T-helper 1 cell treated with Interleukin-12 subunit alpha and Interleukin-12 subunit beta and Interleukin-4 antibody, amounts not matched to agents 30 μg/mL and 1 μg/mL, for 36 hours (primary cell): ENCODE measurements around the gene POLE.
"Not testable (repeated sequence)": the region's sequence is repeated elsewhere in the genome, so short reads cannot be mapped to it uniquely, and the experiment has no call there.

Source experiments
- H3K27ac Mint-ChIP-seq: one replicate; pipeline ENCODE4 v1.8.0; 2021; ENCODE audit warnings: mild to moderate bottlenecking, mixed read lengths
- H3K27me3 Mint-ChIP-seq: one replicate; pipeline ENCODE4 v1.8.0; 2021; ENCODE audit warnings: low read depth, mixed read lengths
- H3K36me3 Mint-ChIP-seq: one replicate; pipeline ENCODE4 v1.8.0; 2021; ENCODE audit warnings: low read depth, mixed read lengths
- H3K4me1 Mint-ChIP-seq: one replicate; pipeline ENCODE4 v1.8.0; 2021; ENCODE audit warnings: low read depth, mixed read lengths
- H3K4me3 Mint-ChIP-seq: one replicate; pipeline ENCODE4 v1.8.0; 2021; ENCODE audit warnings: mild to moderate bottlenecking, moderate library complexity, mixed read lengths
- H3K9me3 Mint-ChIP-seq: one replicate; pipeline ENCODE4 v1.8.0; 2021; ENCODE audit warnings: mixed read lengths

POLE gene

GRCh38 chr12:132604668-132605441 is 82.3 kb downstream of the POLE start:
- peaks cover 10% of the 10 kb centered on the region for H3K4me1 Mint-ChIP-seq

GRCh38 chr12:132604151-132604618 is 83.0 kb downstream of the POLE start:
- H3K27me3 Mint-ChIP-seq: peaks cover 61% of the 10 kb centered on the region
- H3K4me3 Mint-ChIP-seq: no peak overlapping the region
- H3K9me3 Mint-ChIP-seq: no peaks in the 10 kb centered on the region
- no peak overlapping the region for H3K27ac Mint-ChIP-seq
- peaks cover 10% of the 10 kb centered on the region for H3K4me1 Mint-ChIP-seq
- H3K36me3 Mint-ChIP-seq: peaks cover 3% of the 10 kb centered on the region

More at GRCh38 chr12:132604668-132605441, 82.3 kb downstream of the POLE start:
- Mint-ChIP-seq H3K9me3 (no peaks in the 10 kb centered on the region), H3K4me3 (no peak overlapping the region), H3K27me3 (peaks cover 58% of the 10 kb centered on the region), H3K36me3 (peaks cover 3% of the 10 kb centered on the region), H3K27ac (no peak overlapping the region)

GRCh38 chr12:132603240-132604150 is 83.6 kb downstream of the POLE start:
- H3K36me3 Mint-ChIP-seq: peaks cover 3% of the 10 kb centered on the region
- H3K4me3 Mint-ChIP-seq: no peak overlapping the region
- H3K27me3 Mint-ChIP-seq: peaks cover 62% of the 10 kb centered on the region
- no peaks in the 10 kb centered on the region for H3K9me3 Mint-ChIP-seq
- H3K27ac Mint-ChIP-seq: no peak overlapping the region
- H3K4me1 Mint-ChIP-seq: peaks cover 13% of the 10 kb centered on the region

- Mint-ChIP-seq H3K27me3 (peaks cover 59% of the 10 kb centered on the region), H3K9me3 (no peaks in the 10 kb centered on the region), H3K4me3 (no peak overlapping the region), H3K36me3 (peaks cover 2% of the 10 kb centered on the region), H3K27ac (no peak overlapping the region), H3K4me1 (peaks cover 12% of the 10 kb centered on the region)
Observed at GRCh38 chr12:132602572-132603239, 84.4 kb downstream of the POLE start.

GRCh38 chr12:132601171-132601883 is 85.8 kb downstream of the POLE start:
- Mint-ChIP-seq H3K9me3 (no peaks in the 10 kb centered on the region), H3K36me3 (no peaks in the 10 kb centered on the region), H3K4me1 (peaks cover 14% of the 10 kb centered on the region), H3K27ac (no peak overlapping the region), H3K27me3 (peaks cover 54% of the 10 kb centered on the region), H3K4me3 (peak overlapping the region; percentile 54)

- Mint-ChIP-seq H3K4me3 (peak overlapping the region; percentile 54), H3K9me3 (no peaks in the 10 kb centered on the region), H3K4me1 (peaks cover 14% of the 10 kb centered on the region), H3K27ac (no peak overlapping the region), H3K27me3 (peaks cover 53% of the 10 kb centered on the region), H3K36me3 (no peaks in the 10 kb centered on the region)
Observed at GRCh38 chr12:132600048-132601032, 86.8 kb downstream of the POLE start.

GRCh38 chr12:132599502-132599901 is 87.6 kb downstream of the POLE start:
- H3K27ac Mint-ChIP-seq, H3K9me3 Mint-ChIP-seq, H3K36me3 Mint-ChIP-seq: not testable (repeated sequence)
- peak overlapping the region; percentile 25 for H3K4me3 Mint-ChIP-seq
- H3K27me3 Mint-ChIP-seq: peaks cover 48% of the 10 kb centered on the region
- H3K4me1 Mint-ChIP-seq: peaks cover 14% of the 10 kb centered on the region

- H3K27ac Mint-ChIP-seq: no peak overlapping the region
- peak overlapping the region; percentile 8 for H3K4me3 Mint-ChIP-seq
- H3K4me1 Mint-ChIP-seq: peaks cover 18% of the 10 kb centered on the region
- H3K9me3 Mint-ChIP-seq: no peaks in the 10 kb centered on the region
- peaks cover 47% of the 10 kb centered on the region for H3K27me3 Mint-ChIP-seq
- no peaks in the 10 kb centered on the region for H3K36me3 Mint-ChIP-seq
Observed at GRCh38 chr12:132597333-132598316, 89.5 kb downstream of the POLE start.

GRCh38 chr12:132596016-132596415 is 91.1 kb downstream of the POLE start:
- H3K9me3 Mint-ChIP-seq: no peaks in the 10 kb centered on the region
- no peaks in the 10 kb centered on the region for H3K36me3 Mint-ChIP-seq
- H3K27me3 Mint-ChIP-seq: peaks cover 39% of the 10 kb centered on the region
- H3K4me1 Mint-ChIP-seq: peaks cover 17% of the 10 kb centered on the region
- no peak overlapping the region for H3K27ac Mint-ChIP-seq
- no peak overlapping the region for H3K4me3 Mint-ChIP-seq

GRCh38 chr12:132595183-132595582 is 92.0 kb downstream of the POLE start:
- no peaks in the 10 kb centered on the region for H3K36me3 Mint-ChIP-seq
- no peak overlapping the region for H3K4me3 Mint-ChIP-seq
- no peaks in the 10 kb centered on the region for H3K9me3 Mint-ChIP-seq
- no peak overlapping the region for H3K27ac Mint-ChIP-seq
- peaks cover 31% of the 10 kb centered on the region for H3K27me3 Mint-ChIP-seq
- peaks cover 14% of the 10 kb centered on the region for H3K4me1 Mint-ChIP-seq

- Mint-ChIP-seq H3K27ac (no peak overlapping the region), H3K9me3 (no peaks in the 10 kb centered on the region), H3K27me3 (peaks cover 20% of the 10 kb centered on the region), H3K36me3 (no peaks in the 10 kb centered on the region), H3K4me1 (peaks cover 14% of the 10 kb centered on the region), H3K4me3 (no peak overlapping the region)
Observed at GRCh38 chr12:132593938-132594358, 93.2 kb downstream of the POLE start.

- Mint-ChIP-seq H3K9me3 (no peaks in the 10 kb centered on the region), H3K4me1 (peaks cover 11% of the 10 kb centered on the region), H3K27me3 (peaks cover 16% of the 10 kb centered on the region), H3K27ac (no peak overlapping the region), H3K36me3 (no peaks in the 10 kb centered on the region), H3K4me3 (no peak overlapping the region)
Observed at GRCh38 chr12:132593521-132593920, 93.6 kb downstream of the POLE start.
